EL (cell line): ENCODE results near the gene CFAP73.

ENCODE experiments used
- DNase-seq: peaks from one replicate; pipeline ENCODE4 v3.0.0-alpha.2; 2016

CFAP73 gene

DNA sequence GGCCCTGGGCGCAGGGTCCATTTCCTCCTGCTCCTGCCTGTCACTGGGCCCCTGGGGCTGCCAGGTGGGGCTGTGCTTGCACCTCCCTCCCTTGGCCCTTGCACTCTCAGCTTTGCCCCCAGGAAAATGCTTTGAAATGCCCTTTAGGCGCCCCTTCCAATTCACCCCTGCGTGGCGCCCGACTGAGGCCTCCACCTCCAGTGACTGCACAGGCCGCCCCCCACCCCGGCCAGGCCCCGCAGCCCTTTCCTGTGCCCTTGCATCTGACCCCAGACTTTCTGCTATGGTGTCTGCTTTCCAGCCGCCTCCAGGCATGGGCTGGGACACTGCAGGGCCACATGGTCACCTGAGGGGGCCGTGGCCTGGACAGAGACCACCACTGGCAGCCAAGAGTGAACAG is 18.3 kb downstream of the CFAP73 start:
- DNase-seq: no peak

DNA sequence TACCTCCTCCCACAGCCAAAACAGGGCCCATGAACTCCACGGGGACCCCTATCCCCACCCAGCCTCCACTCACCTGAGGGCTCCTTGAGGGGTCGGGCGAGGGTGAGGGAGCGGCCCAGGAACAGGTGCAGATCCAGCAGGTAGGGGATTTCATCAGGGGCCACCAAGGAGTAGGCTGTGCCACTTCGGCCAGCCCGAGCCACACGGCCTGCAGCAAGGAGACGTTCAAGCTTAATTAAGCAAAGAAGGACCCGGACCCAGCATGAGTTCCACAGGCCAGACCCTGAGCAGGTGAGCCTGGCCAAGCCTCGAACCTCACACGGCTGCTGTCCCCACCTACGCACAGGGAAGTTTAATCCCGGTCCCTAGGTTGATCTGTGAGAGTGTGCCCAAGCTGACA is 20.2 kb downstream of the CFAP73 start:
- DNase-seq: no peak

DNA sequence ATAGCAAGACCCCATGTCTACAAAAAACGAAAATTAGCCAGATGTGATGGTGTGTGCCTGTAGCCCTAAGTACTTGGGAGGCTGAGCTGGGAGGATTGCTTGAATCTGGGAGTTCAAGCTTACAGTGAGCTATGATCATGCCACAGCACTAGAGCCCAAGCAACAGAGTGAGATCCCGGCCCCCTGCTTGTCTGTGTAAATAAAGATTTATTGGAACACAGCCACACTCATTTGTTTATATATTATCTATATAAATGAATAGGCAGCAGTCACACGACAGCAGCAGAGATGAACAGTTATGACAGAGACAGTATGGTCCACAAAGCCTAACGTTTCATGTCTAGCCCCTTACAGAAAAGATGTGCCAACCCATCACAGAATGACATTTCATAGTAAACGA is 20.9 kb downstream of the CFAP73 start:
- DNase-seq: no peak

DNA sequence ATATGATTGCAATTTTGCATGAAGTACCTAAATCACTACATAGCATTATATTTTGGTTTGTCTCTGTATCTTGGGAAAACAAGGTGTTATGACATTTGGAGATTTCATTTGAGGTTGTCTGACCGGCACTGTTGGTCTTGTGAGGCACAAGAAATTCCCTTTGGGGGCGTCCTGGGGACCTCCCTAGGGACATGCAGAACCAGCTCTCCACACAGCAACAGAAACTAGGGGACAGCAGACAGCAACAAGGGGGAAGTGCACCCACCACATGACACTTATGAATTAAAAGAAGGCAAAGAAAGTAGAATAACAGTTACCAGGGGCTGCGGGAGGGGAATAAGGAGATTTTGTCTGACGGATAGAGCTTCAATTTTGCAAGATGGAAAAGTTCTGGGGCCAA is 21.4 kb downstream of the CFAP73 start:
- DNase-seq: no peak

DNA sequence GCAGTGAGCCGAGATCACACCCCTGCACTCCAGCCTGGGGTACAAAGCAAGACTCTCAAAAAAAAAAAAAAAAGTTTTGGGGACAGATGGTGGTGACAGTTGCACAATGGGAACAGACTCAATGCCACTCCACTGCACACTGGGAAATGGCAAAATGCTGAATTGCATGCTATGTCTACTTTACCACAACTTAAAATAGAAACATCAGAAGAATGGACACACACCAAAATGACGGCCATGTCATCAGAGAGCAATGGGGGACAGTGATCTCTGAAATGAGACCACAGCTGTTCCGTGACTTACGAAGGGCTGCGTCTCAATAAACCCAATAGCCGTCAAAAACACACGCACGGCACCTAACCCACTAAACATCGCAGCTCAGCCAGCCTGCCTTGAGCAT is 22.0 kb downstream of the CFAP73 start:
- DNase-seq: no peak

DNA sequence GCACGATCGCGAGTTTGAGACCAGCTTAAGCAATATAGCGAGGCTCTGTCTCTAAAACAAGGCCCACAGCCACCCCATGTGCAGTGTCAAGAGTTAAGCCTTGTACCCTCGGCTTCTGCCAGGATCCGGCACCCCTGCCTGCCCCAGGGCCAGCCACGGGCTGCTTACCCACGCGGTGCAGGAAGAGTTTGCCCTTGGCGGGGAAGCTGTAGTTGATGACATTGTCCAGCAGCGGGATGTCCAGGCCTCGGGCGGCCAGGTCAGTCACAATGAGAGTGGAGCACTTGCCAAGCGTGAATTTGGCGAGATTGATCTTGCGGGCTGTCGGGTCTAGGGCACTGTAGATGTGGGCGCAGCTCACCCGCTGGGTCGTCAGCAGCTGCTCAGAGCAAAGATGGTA is 22.7 kb downstream of the CFAP73 start:
- no peak for DNase-seq

DNA sequence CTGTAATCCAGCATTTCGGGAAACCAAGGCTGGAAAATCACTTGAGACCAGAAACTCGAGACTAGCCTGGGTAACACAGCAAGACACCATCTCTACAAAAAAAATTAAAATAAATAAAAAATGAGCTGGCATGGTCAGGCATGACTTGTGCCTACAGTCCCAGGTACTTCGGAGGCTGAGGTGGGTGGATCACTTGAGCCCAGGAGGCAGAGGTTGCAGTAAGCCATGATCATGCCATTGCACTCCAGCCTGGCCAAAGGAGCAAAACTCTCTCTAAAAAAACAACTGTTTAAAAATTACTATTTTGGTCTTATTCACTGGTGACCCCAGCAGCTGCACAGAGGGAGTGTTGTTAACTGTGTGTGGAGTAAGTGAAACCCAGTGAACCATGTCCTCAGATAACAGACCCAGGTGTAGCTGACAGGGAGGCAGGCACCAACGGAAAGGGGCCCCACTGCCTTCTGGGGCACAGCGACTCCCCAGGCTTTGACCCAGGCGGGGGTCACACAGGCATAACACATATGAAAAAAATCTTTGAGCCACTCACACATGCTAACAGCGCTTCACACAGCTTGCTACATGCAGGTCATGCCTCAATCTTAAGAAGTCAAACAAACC is 23.7 kb downstream of the CFAP73 start:
- DNase-seq: no peak

DNA sequence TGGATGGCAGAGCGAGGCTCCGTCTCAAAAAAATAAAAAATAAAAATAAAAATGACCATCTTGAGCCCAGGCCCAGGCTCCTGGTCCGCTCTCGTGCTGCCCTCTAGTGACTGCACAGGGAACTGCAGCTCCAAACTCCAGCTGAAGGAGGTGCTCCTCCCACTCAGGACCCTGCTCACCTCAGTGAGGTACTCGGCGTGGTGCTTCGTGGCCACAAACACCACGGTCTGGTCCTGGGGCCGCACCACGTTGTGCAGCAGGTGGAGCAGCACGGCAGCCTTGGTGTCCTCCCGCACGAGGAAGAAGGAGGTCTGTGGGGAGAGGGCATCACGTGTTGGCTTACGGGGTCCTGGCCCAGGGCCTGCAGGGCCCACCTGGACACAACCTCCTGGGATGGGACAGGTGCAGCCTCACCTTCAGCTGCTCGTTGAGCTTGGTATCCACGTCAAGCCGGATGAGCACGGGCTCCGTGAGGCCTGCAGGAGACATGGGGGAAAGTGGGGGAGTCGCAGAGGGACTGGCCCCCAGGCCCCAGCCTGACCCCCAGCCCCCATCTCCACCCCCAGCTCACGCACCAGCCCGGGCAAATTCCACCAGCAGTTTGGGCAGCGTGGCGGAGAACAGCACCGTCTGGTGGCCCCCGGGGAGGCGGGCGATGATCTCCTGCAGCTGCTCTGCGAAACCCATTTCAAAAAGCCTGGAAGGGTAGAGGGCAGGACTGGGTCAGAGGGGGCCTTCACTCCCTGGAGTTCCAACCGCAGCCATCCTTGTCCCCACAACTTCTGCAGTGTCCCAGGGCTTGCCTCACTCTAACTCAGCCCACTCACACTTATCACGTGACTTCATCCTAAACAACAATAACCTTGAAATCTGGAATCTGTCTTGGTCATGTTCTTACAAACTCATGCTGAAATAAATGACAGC is 25.2 kb downstream of the CFAP73 start:
- peak; percentile 60 for DNase-seq

DNA sequence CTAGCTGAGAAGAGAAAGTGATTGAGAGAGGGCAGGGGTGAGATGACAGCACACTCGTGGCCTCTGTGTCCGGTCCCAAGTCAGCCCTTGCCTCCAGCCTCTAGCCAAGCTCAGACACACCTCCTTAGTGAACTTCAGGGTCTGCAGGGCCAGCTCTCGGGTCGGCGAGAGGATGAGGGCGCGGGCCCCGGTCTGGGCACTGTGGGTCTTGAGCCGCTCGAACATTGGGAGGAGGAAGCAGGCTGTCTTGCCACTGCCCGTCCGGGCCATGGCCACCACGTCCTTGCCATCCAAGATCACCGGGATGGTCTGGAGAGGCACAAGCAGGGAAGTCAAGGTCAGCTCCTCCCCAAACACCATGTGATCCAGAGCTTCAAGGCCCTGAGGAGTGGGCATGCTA is 29.5 kb downstream of the CFAP73 start:
- no peak for DNase-seq

DNA sequence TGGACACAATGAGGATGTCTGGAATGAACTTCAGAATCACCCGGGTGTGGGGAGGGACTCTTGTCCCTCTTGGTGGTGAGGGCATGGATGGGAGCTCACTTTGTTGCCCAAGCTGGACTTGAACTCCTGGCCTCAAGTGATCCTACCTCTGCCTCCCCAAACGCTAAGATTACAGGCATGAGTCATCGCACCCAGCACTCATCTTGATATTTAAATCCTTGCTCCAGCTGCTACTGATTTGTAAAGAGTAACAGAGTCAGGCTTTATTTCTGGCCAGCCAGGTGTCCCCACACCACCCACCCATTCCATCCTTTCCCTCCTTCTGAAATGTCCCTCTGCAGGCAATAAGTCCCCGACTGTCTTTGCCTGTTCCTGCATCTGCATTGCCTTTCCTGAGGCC is 30.8 kb downstream of the CFAP73 start:
- DNase-seq: no peak

DNA sequence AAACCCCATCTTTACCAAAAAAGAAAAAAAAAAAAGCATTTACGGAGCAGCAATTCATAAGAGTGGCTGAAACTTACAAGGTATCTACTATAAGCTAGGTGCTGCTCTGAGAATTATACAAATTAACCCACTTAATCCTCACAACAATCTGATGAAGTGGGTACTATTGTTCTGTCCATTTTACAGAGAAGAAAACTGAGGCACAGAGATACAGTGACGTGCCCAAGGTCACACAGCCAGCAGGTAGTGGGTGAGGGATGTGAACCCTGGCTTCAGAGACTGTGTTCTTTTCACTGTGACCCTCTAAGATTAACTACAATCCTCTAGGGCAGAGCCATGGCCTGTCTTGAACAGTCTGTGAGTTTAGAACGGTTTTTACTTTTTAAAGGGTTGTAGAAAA is 32.5 kb downstream of the CFAP73 start:
- DNase-seq: no peak

DNA sequence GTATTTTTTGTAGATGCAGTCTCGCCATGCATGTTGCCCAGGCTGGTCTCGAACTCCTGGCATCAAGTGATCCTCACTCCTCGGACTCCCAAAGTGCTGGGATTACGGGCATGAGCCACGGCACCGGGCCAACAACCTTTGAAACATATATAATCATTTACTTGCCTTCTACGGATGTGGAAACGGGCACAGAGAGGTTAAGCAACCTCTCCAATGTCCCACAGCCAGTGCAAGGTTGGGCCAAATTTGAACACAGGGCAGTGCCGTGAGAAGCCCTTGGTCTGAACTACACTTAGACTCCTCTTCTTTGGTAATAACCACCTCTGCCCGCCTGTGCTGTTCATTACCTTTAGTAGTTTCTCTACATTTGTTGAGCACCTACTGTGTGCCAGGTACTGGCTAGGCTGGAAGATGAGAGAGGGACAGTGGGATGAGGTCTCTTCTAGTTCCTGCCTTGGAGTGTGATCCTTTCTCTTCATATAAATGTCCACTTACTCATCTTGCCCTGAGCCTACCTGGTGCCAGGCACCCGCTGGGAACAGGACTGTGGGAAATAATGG is 33.6 kb downstream of the CFAP73 start:
- no peak for DNase-seq

DNA sequence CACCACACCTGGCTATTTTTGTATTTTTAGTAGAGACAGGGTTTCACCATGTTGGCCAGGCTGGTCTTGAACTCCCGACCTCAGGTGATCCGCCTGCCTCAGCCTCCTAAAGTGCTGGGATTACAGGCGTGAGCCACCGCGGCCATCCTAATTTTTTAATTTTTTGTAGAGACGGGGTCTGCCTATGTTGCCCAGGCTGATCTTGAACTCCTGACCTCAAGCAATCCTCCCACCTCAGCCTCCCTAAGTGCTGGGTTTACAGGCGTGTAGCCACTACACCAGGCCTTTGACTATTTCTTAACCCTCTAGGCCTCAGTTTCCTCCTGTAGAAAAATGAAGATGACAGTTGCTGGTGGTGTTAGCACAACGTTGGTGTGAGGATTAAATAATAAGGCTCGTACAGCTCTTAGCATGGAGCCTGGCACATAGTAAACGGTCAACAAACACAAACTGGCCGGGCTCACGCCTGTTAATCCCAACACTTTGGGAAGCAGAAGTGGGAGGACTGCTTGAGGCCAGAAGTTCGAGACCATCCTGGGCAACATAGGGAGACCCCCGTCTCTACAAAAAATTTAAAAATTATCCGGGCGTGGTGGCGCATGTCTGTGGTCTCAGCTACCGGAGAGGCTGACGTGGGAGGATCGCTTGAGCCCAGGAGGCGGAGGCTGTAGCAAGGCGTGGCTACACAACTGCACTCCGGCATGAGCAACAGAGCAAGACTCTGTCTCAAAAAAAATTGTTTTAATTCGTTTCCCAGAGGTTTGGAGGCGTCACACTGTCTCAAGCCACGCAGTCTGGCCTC is 34.8 kb downstream of the CFAP73 start:
- no peak for DNase-seq

DNA sequence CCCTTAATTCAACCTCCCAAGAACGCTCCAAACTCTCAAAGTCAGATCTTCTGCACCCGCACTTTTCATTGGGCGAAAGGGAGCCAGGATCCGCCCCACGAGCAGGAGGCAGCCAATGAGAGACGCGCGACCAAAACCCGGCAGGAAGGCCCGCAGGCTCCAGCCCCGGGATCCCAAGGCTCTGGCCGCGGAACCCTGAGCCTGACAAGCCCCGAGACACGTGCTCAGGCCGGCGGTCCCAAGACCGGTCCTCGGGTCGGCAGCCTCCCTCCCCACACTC is 35.3 kb downstream of the CFAP73 start:
- peak; percentile 93 for DNase-seq

DNA sequence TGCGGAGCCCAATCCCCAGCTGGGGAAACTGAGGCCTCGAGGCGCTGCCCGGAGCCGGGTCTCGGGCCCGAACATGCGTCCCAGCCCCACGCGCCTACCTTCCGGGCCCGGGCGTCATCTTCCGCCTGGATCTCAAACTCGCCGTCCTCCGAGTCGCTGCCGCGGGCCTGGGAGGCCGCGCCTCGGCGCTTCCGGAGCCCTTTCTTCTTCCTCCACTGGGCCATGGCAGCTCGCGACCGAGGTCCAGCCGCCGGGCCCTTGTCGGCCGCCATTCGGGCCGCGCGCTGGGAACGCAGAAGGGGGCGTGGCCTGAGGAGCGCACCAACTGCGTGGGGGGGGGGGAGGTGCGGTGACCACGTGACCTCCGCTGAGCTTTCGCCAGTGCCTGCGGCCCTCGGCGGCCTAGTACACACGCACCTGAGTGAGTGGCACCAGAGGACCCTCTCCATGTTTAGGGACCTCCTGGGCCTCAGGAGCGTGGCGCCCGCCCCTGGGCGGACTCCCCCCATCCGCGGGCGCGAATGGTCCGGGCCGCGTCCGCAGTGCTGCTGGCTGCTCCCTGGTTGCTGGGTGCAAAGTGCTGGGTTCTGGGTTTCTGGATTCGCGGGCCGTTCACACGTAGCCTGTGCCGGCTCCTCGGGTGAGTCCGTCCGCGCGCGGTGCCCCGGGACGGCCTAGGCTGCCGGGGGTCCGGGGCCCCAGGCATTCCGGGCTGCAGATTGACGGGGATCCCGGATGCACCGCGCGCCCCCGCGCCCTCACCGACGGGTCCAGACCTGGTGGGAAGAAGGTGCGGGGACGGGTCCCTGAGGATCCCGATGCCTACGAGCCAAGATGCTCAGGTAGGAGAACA is 35.9 kb downstream of the CFAP73 start, which contains the start of the genes DDX54 and RITA1:
Gene DDX54 (minus strand): TSS at position 299 of the 853 bp plus-strand sequence. CDS start 27 bp downstream, at position 272.
Gene RITA1 (plus strand): TSS at position 542 of the 853 bp plus-strand sequence. CDS start 1,026 bp downstream, outside the sequence.
- DNase-seq: peak; percentile 71

DNA sequence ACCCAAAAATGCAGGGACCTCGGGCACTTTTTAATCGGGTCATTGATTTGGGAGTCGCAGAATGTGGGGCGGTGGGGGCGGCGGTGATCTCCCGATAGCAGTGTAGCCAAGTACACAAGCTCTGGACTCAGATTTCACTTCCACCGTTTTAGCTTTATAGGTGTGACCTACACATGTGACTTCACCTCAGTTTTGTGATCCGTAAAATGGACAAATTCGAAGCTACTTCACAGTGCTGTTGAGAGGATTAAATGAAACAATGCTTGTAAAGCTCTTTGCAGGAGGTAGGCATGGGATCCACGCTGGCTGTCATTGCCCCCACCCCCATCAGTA is 36.5 kb downstream of the CFAP73 start:
- DNase-seq: no peak

DNA sequence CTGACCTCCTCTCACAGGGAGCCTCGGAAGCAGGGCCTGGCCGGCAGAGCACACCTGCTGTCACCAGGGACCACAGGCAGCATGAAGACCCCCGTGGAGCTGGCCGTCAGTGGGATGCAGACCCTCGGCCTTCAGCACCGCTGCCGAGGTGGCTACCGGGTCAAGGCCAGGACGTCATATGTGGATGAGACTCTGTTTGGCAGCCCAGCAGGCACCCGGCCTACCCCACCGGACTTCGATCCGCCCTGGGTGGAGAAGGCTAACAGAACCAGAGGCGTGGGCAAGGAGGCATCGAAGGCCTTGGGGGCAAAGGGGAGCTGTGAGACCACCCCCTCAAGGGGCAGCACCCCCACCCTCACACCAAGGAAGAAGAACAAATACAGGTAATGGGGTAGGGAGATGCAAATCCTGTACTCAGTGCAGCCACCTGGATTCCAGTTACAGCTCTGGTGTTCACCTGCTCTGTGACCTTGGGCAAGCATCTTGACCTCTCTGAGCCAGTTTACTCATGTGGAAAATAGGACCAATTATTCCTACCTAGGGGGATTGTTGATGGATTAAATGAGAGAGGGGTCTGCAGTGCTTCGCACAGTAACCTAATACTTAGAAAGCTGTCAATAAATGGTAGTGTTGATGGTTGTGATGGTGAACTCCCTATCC is 37.3 kb downstream of the CFAP73 start:
- DNase-seq: no peak

DNA sequence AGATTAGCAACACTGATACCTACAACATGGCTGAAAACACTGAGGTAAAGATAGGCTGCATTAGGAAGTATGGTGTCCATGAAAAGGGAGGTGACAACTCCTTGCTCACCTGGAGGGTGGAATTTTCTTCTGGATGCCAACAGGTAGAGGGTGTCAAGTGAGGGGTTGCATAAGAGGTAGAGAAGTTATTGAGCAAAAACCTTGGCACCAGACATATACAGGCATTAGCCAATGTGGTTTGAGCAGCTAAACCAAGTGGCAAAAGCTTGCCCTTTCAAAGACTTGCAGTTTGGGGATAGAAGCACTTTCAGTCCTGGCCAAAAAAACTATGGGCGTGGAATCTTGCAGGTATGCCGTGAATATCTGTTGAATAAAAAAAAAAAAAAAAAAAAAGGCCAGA is 39.8 kb downstream of the CFAP73 start:
- DNase-seq: no peak

DNA sequence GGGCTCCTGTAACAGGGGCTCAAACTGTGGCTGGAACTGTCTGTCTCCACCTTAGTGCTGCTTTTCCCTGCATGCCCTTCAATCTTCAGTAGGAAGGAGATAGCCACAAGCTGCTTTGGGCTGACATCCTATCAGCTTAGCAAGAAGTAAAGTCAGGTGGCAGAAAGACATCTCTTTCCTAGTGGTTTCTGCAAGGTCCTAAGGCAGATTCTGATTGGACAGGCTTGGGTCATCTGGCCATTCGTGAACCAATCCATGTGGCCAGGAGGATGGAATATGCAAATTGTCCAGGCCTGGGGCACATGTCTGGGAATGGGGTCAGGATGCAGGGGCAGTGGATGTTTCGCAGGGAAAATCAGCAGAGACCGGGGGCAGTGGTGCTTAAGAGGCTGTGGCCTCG is 41.2 kb downstream of the CFAP73 start:
- DNase-seq: peak; percentile 50

DNA sequence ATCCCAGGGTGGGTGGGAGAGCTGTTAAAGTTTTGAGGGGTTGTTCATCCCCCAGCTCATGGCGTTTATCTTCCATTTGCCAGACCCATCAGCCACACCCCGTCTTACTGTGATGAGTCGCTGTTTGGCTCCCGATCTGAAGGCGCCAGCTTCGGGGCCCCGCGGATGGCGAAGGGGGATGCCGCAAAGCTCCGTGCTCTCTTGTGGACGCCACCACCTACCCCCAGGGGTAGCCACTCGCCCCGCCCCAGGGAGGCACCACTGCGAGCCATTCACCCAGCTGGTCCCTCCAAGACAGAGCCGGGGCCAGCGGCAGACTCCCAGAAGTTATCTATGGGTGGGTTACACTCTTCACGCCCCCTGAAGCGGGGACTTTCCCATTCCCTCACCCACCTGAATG is 41.7 kb downstream of the CFAP73 start:
- DNase-seq: no peak

DNA sequence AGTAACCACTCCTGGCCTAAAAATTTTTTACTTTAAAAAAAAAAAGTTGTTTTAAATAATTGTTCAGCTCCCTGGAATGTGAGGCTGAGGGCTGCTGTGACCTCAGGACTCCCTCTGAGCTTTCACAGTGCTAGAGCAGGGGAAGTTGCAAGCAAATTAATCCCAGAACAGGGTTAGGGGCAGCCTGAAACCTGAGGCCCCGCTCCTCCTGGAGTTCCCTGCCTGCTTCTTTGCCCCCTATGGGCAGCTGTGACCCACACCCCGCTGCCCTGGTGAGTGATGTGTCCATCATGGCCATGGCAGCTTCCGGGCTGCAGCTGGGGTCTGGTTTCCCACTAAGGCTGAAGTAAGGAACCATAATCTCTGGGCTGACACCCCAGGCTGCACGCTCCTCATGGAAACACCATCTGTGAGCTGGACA is 45.5 kb downstream of the CFAP73 start:
- peak; percentile 82 for DNase-seq

DNA sequence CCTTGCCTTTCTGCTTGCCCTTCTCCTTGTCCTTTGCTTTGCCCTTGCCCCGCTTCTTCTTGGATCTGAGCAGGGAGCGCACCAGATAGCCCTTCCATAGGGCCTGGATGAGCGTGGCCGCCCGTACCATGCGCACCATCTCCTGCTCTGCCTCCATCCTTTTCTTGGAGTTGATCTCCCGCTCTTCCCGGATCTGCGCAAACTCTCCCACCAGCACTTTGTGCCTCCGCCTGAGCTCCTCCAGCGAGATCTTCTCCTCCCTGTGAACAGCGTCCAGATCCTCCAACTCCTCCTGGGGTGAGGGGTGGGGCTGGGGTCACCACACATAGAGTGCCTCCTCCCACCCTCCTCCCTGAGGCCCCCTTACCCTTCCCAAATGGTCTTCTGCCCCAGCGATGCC is 46.1 kb downstream of the CFAP73 start:
- no peak for DNase-seq
